Mesenchymal stem cell (in vitro differentiated cells and primary cell): Measurements from ENCODE around the gene EMP1.
A peak's percentile ranks its signal among the peaks of the same experiment; 100 is the strongest.

ENCODE experiments used
- DNase-seq: peaks from one replicate; pipeline ENCODE4 v3.0.0-alpha.2; 2013
- H2AFZ ChIP-seq: one replicate; pipeline ENCODE4 v1.6.1; 2013; ENCODE audit warnings: low read depth, mild to moderate bottlenecking, control low read depth, inconsistent platforms, low read length, moderate library complexity
- H2AK5ac ChIP-seq: 2 replicates; pipeline ENCODE4 v1.6.1; 2013; ENCODE audit warnings: low read length, moderate library complexity, mild to moderate bottlenecking, inconsistent platforms; ENCODE audit not compliant: severe bottlenecking
- H2BK120ac ChIP-seq: one replicate; pipeline ENCODE4 v1.6.1; 2013; ENCODE audit warnings: low read depth, mild to moderate bottlenecking, inconsistent platforms, low read length, moderate library complexity
- H2BK12ac ChIP-seq, 2 experiments: one replicate each; pipeline ENCODE4 v1.6.1; 2013; ENCODE audit warnings: inconsistent platforms in 2 of 2, low read length in 2 of 2, mild to moderate bottlenecking in 2 of 2, moderate library complexity in 2 of 2, control low read depth in 1 of 2
- H2BK15ac ChIP-seq: one replicate; pipeline ENCODE4 v1.6.1; 2013; ENCODE audit warnings: mild to moderate bottlenecking, low read depth, inconsistent platforms; ENCODE audit not compliant: poor library complexity, severe bottlenecking
- H2BK5ac ChIP-seq: 2 replicates; pipeline ENCODE4 v1.6.1; 2013; ENCODE audit warnings: low read depth, mild to moderate bottlenecking, low read length, control low read depth, inconsistent platforms; ENCODE audit not compliant: poor library complexity, severe bottlenecking
- H3K14ac ChIP-seq, 2 experiments: one replicate each; pipeline ENCODE4 v1.6.1; 2013; ENCODE audit warnings: inconsistent platforms in 2 of 2, low read length in 2 of 2, control low read depth in 1 of 2, mild to moderate bottlenecking in 1 of 2, moderate library complexity in 1 of 2
- H3K18ac ChIP-seq, 2 experiments: one replicate each; pipeline ENCODE4 v1.6.1; 2013; ENCODE audit warnings: inconsistent platforms in 2 of 2, low read length in 2 of 2, control low read depth in 1 of 2, low read depth in 1 of 2, mild to moderate bottlenecking in 1 of 2
- H3K23ac ChIP-seq, 2 experiments: one replicate each; pipeline ENCODE4 v1.6.1; 2013; ENCODE audit warnings: inconsistent platforms in 2 of 2, low read length in 2 of 2, mild to moderate bottlenecking in 2 of 2, moderate library complexity in 2 of 2, control low read depth in 1 of 2
- H3K27ac ChIP-seq: 2 replicates; pipeline ENCODE4 v1.5.1; 2013; ENCODE audit warnings: mild to moderate bottlenecking, moderate library complexity, low read length, control low read depth, inconsistent platforms; ENCODE audit not compliant: poor library complexity, severe bottlenecking
- H3K27me3 ChIP-seq, 2 experiments: 2 replicates each; pipeline versions ENCODE4 v1.6.1 to v1.7.0; 2013; ENCODE audit warnings: low read length in 2 of 2, mild to moderate bottlenecking in 2 of 2, moderate library complexity in 2 of 2, control low read depth in 1 of 2, inconsistent platforms in 1 of 2; ENCODE audit not compliant: control insufficient read depth in 1 of 2, insufficient read depth in 1 of 2
- H3K36me3 ChIP-seq, 2 experiments: 2 replicates each; pipeline versions ENCODE4 v1.6.1 to v1.7.0; 2013; ENCODE audit warnings: low read length in 2 of 2, control low read depth in 1 of 2, inconsistent platforms in 1 of 2, low read depth in 1 of 2, mild to moderate bottlenecking in 1 of 2; ENCODE audit not compliant: insufficient read depth in 2 of 2, control insufficient read depth in 1 of 2
- H3K4ac ChIP-seq, 2 experiments: one replicate each; pipeline ENCODE4 v1.6.1; 2013; ENCODE audit warnings: inconsistent platforms in 2 of 2, low read length in 2 of 2, mild to moderate bottlenecking in 2 of 2, moderate library complexity in 2 of 2, control low read depth in 1 of 2, low read depth in 1 of 2
- H3K4me1 ChIP-seq: 2 replicates; pipeline ENCODE4 v1.6.1; 2013; ENCODE audit warnings: low read depth, low read length, control low read depth; ENCODE audit not compliant: control insufficient read depth, insufficient read depth
- H3K4me2 ChIP-seq: 2 replicates; pipeline ENCODE4 v1.6.1; 2013; ENCODE audit warnings: low read length, mild to moderate bottlenecking, inconsistent platforms; ENCODE audit not compliant: poor library complexity, severe bottlenecking
- H3K4me3 ChIP-seq, 2 experiments: 2 replicates each; pipeline versions ENCODE4 v1.5.1 to v1.7.0; 2013; ENCODE audit warnings: low read length in 2 of 2, mild to moderate bottlenecking in 2 of 2, control low read depth in 1 of 2, low read depth in 1 of 2; ENCODE audit not compliant: insufficient read depth in 1 of 2
- H3K79me1 ChIP-seq: replicated peaks from 2 replicates; pipeline ENCODE4 v1.6.1; 2013; ENCODE audit warnings: mild to moderate bottlenecking, control low read depth, low read length, inconsistent platforms; ENCODE audit not compliant: poor library complexity, severe bottlenecking
- H3K9ac ChIP-seq: 2 replicates; pipeline ENCODE4 v1.7.0; 2013; ENCODE audit warnings: mild to moderate bottlenecking, low read length, moderate library complexity
- H3K9me3 ChIP-seq: 2 replicates; pipeline ENCODE4 v1.7.0; 2013; ENCODE audit warnings: mild to moderate bottlenecking, low read length; ENCODE audit not compliant: control insufficient read depth
- H4K8ac ChIP-seq: one replicate; pipeline ENCODE4 v1.6.1; 2013; ENCODE audit warnings: inconsistent platforms, mild to moderate bottlenecking, low read length, moderate library complexity
- H4K91ac ChIP-seq: one replicate; pipeline ENCODE4 v1.6.1; 2013; ENCODE audit warnings: mild to moderate bottlenecking, low read length, inconsistent platforms
- WGBS: methylation state at CpG from one replicate; pipeline ENCODE4 v1.1.7; 2013; ENCODE audit warnings: mixed read lengths; 5-methylcytosine and 5-hydroxymethylcytosine counted together

Gene EMP1

DNA sequence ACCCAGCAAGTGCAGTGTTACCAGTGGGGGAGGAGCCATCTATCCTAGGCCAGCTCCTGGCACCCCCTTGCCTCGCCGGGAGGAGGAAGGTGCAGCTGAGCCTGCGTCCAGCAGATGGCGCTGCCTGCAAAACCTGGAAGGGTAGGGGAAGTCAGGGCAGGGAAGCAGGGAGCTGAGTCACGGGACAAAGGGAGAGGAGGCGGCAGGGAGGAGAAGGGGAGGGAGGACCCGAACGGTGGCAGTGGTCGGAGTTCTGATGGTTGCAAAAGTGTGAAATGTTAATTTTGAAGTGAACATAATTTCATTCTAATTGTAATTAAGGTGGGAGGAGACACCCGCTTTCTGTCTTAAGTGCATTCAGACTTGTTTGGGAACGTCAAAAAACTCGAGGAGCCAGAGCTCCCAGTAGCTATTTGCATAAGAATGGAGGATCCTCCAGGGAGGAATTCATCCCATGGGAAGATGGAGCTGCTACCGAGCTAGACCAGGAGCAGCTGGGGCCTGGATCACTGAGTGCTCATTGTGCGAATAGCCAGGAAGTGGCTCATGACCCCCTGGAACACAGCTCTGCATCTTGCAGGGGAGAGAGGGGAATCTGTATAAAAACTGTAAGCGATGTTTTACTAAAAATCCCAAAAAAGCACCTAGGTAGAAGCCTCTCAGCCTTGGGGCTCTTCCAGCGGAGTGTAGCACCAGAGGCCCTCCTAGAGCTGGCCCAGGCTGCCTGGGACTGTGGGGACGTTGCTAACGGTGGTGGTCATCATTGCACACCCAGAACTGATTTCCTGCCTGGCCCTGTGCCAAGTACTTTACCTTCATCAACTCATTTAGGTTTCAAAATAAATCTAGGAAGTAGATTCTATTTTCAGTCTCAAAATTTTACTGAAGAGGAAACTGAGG, 59.5 kb downstream of the EMP1 start:
- Histone ChIP-seq H2AK5ac (no peak overlapping the region), H3K9ac (peak overlapping the region; percentile 85)

DNA sequence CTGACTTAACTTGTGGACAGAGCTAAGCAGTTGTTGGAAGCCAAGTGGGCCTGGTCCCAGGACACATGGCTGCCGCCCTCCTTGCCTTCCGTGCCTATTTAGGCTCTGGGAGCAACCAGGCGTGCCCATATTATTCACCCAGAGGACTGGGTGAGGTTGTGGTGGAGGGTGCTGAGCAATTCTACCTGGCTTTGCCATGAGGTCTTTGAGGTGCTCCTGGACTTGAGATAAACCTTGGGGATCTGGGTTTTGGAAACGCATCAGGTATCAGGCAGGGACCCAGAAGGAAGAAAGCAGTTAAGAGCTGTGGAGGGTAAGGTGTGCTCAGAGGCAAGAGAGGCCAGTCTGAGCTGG, 60.1 kb downstream of the EMP1 start:
- H4K8ac ChIP-seq = no peak overlapping the region
- no peak overlapping the region for H3K14ac ChIP-seq
- no peak overlapping the region for H2BK120ac ChIP-seq
- no peak overlapping the region for H3K4me2 ChIP-seq
- H3K18ac ChIP-seq = peak overlapping the region in 1 of 2 experiments; percentile 1
- no peak for DNase-seq
- no peak overlapping the region for H2BK15ac ChIP-seq
- H3K79me1 ChIP-seq = no peaks in the 10 kb centered on the region
- no peak overlapping the region for H3K23ac ChIP-seq
- 94% methylated on average over 4 of the region's 4 CpGs for WGBS
- peaks cover 3% of the 10 kb centered on the region for H3K4me1 ChIP-seq
- H2BK5ac ChIP-seq = no peak overlapping the region
- no peak overlapping the region for H3K9ac ChIP-seq
- H3K36me3 ChIP-seq = no peaks in the 10 kb centered on the region
- H2AFZ ChIP-seq = no peak overlapping the region
- peak overlapping the region in 1 of 2 experiments; percentile 70 for H2BK12ac ChIP-seq
- H3K27me3 ChIP-seq = peaks cover 0 to 7% of the 10 kb centered on the region in 2 experiments
- no peak overlapping the region for H2AK5ac ChIP-seq
- H3K4me3 ChIP-seq = no peak overlapping the region
- peak overlapping the region; percentile 44 for H4K91ac ChIP-seq
- H3K27ac ChIP-seq = no peak overlapping the region
- no peaks in the 10 kb centered on the region for H3K9me3 ChIP-seq
- no peak overlapping the region for H3K4ac ChIP-seq

More for the DNA sequence above, 59.5 kb downstream of the EMP1 start:
- Histone ChIP-seq H2BK15ac (no peak overlapping the region), H3K18ac (peak overlapping the region; percentile 31 to 72), H3K9me3 (no peaks in the 10 kb centered on the region), H2BK5ac (no peak overlapping the region), H3K36me3 (no peaks in the 10 kb centered on the region), H3K79me1 (no peaks in the 10 kb centered on the region), H3K14ac (no peak overlapping the region), H3K4ac (peak overlapping the region in 1 of 2 experiments; percentile 90), H2BK12ac (no peak overlapping the region), H3K4me1 (peaks cover 3% of the 10 kb centered on the region), H2BK120ac (peak overlapping the region; percentile 45), H3K27ac (no peak overlapping the region), H3K23ac (no peak overlapping the region), H3K27me3 (peaks cover 0 to 7% of the 10 kb centered on the region in 2 experiments), H3K4me2 (peak overlapping the region; percentile 59), H4K8ac (peak overlapping the region; percentile 89), H3K4me3 (peak overlapping the region; percentile 12 to 78), H2AFZ (peak overlapping the region; percentile 48), H4K91ac (no peak overlapping the region)
- 15% methylated on average over 16 of the region's 18 CpGs for WGBS
- DNase-seq = peak; percentile 93

DNA sequence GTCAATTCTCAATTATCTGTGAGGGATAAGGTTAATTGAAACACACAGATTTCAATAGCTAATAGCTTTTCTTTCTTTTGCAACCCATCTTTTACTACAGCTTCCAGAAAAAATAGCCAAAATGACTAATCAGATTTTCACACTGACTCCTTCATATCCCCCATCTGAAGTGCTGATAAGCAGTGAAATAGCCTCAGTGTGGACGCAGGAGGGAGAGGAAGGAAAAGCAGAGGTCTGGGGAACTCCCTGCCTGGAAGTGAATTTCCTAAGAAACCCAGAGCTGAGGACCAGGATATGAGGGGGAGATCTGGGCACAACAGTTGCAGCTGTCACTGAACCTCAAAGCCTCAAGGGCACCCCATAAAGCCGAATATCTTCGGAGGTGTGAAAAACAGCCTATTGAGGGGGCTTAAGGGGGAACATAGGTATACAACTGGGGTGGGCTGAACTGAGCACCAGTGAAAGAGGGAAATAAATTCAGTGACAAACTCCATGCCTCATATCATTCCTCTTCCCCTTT, 60.9 kb downstream of the EMP1 start:
- peaks cover 0 to 7% of the 10 kb centered on the region in 2 experiments for H3K27me3 ChIP-seq
- H2AK5ac ChIP-seq = no peak overlapping the region
- no peak overlapping the region for H2BK5ac ChIP-seq
- H3K23ac ChIP-seq = no peak overlapping the region
- no peaks in the 10 kb centered on the region for H3K36me3 ChIP-seq
- H3K18ac ChIP-seq = no peak overlapping the region
- no peak overlapping the region for H3K4ac ChIP-seq
- H4K8ac ChIP-seq = no peak overlapping the region
- H2BK120ac ChIP-seq = peak overlapping the region; percentile 2
- H3K4me2 ChIP-seq = no peak overlapping the region
- H3K9ac ChIP-seq = no peak overlapping the region
- DNase-seq = peak; percentile 27
- no peak overlapping the region for H2BK12ac ChIP-seq
- no peaks in the 10 kb centered on the region for H3K79me1 ChIP-seq
- H3K4me1 ChIP-seq = peaks cover 3% of the 10 kb centered on the region
- H3K14ac ChIP-seq = no peak overlapping the region
- WGBS = 70% methylated on average over 3 of the region's 3 CpGs
- no peak overlapping the region for H4K91ac ChIP-seq
- H3K9me3 ChIP-seq = no peaks in the 10 kb centered on the region
- H2AFZ ChIP-seq = no peak overlapping the region
- no peak overlapping the region for H3K27ac ChIP-seq
- no peak overlapping the region for H2BK15ac ChIP-seq
- no peak overlapping the region for H3K4me3 ChIP-seq

DNA sequence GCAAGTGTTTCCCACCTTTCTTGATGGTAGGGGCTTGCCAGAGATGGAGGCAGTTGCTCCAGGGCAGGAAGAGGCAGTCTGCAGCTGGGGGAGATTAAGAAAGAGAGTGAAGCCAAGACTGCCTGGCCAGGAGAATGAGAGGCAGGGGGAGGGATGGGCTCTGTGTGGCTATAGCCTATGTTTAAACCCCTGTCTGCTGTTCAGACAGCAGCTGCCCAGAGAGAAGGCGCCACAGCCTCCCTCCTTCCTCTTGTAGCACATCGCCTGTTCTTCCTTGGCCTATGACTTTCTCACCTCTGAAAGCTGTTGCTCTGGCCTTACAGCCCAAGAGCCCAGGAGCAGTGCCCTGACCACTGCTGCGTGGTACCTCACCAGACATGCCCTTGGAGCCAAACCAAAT, 61.7 kb downstream of the EMP1 start:
- Histone ChIP-seq H3K9me3 (no peaks in the 10 kb centered on the region), H2BK5ac (no peak overlapping the region), H3K36me3 (no peaks in the 10 kb centered on the region), H3K27me3 (peaks cover 0 to 7% of the 10 kb centered on the region in 2 experiments), H2BK15ac (no peak overlapping the region), H3K18ac (peak overlapping the region in 1 of 2 experiments; percentile 13), H2AFZ (peak overlapping the region; percentile 51), H3K4me2 (no peak overlapping the region), H3K4me3 (no peak overlapping the region), H2BK120ac (no peak overlapping the region), H3K23ac (no peak overlapping the region), H2BK12ac (peak overlapping the region; percentile 18), H3K27ac (no peak overlapping the region), H3K14ac (peak overlapping the region in 1 of 2 experiments; percentile 86), H3K9ac (no peak overlapping the region), H4K91ac (no peak overlapping the region), H2AK5ac (no peak overlapping the region), H3K79me1 (no peaks in the 10 kb centered on the region), H3K4ac (no peak overlapping the region), H4K8ac (no peak overlapping the region), H3K4me1 (peaks cover 3% of the 10 kb centered on the region)
- DNase-seq = no peak
- WGBS = 64% methylated on average over 3 of the region's 3 CpGs
